EH (cell line): ENCODE results near the gene TLCD3B.
"Not testable (repeated sequence)": the region's sequence is repeated elsewhere in the genome, so short reads cannot be mapped to it uniquely, and the experiment has no call there.

ENCODE experiments used
- DNase-seq: peaks from one replicate; pipeline ENCODE4 v3.0.0-alpha.2; 2015; ENCODE audit warnings: low read depth

The TLCD3B gene

DNA sequence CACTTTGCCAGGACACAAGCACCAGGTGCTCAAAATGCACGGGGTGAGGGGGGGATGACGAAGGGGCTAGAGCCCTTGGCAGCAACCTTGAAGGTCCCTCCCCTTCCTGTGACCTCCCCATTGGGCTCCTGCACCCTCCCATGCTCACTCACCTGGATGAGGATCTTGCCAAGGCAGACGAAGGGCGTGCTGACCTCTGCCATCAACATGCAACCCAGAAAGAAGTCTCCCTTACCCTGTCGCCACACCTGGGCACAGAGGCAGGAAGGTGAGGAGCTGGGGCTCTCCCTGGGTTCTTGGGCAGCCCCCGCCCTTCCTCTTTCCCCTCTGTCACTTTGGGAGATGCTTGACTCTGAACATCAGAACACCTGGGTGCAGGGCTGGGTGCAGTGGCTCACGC lies 5.5 kb downstream of the TLCD3B start:
- DNase-seq = no peak

DNA sequence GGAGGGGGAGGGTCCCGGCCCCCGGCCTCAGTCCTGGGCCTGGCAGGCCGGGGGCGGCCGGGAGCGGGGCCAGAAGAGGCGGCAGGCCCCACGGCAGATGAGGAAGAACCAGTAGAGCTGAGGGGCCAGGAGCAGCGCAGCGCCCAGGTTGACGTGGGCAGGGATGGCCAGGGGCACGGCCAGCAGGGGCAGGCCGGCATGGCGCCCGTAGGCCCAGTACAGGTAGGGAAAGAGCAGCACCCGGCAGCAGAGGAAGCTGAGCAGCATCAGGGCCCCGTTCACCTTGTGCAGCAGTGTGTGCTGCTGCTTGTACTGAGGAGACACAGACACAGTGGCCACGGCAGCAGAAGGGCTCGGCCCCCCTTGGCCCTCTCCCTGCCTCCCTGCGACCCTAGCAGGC lies 5.9 kb downstream of the TLCD3B start:
- DNase-seq = no peak

DNA sequence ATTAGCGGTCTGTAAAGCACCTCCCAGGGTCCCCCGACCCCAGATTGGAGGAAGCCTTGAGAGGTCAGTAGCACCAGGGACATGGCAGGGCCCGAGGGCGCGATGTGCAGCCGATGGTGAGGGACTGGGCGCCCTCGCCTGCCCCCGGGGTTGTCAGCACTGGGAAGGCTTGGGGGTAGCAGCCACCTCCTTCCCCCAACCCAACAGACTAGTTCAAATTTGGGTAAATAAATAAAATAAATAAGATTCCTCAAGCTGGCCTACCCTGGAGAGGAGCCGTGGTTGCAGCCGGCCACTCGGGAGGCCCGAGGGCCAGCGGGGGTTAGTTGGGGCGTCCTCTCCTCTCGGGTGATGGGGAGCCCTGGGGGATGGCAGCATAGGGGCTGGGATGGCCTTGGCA lies 6.6 kb downstream of the TLCD3B start:
- DNase-seq = no peak

DNA sequence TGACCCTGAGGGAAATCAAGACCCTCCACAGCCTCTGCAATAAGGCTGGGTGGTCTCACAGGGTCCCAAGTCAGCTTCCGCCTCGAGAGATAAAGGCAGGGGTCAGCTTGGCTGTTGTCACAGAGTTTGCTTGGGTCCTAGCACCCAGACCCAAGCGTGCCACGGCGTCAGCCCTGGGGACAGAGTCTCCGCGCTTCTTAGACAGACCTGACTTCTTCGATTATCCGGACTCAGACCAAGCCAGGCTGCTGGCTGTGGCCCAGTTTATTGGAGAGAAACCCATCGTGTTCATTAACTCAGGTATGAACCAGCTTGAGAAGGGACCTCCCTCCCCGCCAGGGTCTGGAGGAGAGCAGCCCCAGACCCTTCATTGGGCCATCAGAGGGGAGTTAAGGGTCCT lies 7.5 kb downstream of the TLCD3B start:
- no peak for DNase-seq

DNA sequence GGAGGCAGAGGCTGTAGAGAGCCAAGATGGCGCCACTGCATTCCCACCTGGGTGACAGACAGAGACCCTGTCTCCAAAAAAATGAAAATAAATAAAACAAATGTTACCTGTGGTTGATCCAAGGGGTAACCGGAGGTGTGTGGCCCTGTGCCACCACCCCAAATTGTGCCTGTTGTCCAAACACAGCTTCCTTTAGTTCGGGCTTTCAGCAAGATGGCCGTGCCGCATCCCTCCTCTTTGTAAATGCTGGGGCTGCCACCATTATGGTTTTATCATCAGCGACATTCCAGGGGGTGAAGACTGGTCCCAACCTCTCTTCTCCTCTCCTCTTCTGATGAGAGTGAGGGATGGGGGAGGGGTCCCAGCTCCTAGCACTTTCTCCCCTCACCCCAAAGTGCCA lies 8.2 kb downstream of the TLCD3B start, which contains the start of gene C16orf92:
TSS of gene C16orf92 (plus strand) at position 312 of the 400 bp plus-strand sequence. CDS start 143 bp downstream, outside the sequence.
- no peak for DNase-seq

DNA sequence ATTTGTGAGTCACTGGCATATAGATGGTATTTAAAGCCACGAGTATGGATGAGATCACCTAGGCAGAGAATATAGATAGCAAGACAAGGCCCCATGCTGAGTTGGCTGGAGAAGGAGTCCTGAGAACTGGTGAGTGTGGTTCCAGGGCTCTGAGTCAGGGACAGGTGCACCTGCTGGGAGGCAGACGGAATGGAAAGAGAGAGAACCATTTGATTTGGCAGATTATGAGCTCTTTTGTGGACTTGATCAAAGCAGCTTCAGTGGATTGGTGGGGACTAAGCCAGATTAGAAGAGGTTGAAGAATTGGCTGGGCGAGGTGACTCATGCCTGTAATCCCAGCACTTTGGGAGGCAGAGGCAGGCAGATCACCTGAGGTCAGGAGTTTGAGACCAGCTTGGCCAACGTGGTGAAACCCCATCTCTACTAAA lies 12.3 kb downstream of the TLCD3B start:
- no peak for DNase-seq

- not testable (repeated sequence) for DNase-seq
Observed at GRCh38 chr16:30017937-30018336, 13.1 kb downstream of the TLCD3B start.

- DNase-seq = no peak
Observed at GRCh38 chr16:30017277-30017656, 13.8 kb downstream of the TLCD3B start.

- no peak for DNase-seq
Observed at GRCh38 chr16:30016555-30017276, 14.4 kb downstream of the TLCD3B start.

DNA sequence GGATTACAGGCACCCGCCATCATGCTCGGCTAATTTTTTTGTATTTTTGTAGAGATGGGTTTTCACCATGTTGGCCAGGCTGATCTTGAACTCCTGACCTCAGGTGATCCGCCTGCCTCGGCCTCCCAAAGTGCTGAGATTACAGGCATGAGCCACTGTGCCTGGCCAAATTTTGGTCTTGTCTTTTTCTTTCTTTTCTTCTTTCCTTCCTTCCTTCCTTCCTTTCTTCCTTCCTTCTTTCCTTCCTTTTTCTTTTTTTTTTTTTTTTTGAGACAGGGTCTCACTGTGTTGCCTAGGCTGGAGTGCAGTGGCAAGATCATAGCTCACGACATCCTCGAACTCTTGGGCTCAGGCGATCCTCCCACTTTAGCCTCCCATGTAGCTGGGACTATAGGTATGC lies 15.6 kb downstream of the TLCD3B start:
- DNase-seq = not testable (repeated sequence)

DNA sequence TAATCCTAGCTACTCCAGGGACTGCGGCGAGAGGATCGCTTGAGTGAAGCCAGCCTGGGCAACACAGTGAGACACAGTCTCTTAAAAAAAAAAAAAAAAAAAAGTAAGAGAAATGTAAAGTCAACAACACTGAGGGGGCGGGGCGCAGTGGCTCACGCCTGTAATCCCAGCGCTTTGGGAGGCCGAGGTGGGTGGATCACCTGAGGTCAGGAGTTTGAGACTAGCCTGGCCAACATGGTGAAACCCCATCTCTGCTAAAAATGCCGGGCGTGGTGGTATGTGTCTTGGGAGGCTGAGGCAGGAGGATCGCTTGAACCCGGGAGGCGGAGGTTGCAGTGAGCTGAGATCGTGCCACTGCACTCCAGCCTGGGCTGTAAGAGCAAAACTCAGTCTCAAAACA lies 18.5 kb downstream of the TLCD3B start:
- not testable (repeated sequence) for DNase-seq

DNA sequence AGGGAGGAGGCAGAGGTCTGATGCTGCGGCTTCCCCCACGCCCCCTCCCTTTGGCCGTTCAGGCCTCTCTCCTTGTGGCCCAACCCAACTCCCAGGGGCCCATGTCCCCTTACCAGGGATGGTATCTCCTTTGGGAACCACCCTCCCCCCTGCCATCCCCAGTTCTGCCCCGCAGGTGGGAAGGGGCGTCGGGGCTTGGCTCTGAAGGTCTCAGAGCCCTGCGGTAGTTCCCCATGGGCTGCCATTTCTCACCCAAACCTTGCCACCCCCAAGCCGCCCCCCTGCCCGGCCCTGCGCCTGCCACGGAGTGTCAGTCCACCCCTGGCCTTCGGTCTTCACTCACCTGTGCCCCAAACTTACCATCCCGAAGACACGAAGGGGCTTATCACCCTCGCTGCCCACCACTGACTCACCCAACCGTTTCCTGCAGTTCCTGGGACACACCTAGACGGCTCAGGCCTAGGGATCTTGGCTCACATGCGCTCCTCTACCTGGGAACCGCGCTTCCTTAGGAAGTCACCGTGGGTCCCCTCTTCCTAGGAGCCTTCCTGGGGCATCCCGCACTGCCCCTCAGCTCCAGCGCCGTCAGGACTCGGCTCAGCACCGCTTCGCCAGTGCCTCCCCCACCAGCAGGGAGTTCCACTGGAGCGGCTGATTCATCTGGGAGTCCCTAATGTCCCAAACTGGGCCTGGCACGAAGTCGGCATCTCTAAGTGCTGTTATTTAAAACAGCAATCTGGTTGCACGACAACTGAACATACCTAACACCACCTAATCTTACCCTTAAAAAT lies 19.2 kb downstream of the TLCD3B start:
- no peak for DNase-seq

DNA sequence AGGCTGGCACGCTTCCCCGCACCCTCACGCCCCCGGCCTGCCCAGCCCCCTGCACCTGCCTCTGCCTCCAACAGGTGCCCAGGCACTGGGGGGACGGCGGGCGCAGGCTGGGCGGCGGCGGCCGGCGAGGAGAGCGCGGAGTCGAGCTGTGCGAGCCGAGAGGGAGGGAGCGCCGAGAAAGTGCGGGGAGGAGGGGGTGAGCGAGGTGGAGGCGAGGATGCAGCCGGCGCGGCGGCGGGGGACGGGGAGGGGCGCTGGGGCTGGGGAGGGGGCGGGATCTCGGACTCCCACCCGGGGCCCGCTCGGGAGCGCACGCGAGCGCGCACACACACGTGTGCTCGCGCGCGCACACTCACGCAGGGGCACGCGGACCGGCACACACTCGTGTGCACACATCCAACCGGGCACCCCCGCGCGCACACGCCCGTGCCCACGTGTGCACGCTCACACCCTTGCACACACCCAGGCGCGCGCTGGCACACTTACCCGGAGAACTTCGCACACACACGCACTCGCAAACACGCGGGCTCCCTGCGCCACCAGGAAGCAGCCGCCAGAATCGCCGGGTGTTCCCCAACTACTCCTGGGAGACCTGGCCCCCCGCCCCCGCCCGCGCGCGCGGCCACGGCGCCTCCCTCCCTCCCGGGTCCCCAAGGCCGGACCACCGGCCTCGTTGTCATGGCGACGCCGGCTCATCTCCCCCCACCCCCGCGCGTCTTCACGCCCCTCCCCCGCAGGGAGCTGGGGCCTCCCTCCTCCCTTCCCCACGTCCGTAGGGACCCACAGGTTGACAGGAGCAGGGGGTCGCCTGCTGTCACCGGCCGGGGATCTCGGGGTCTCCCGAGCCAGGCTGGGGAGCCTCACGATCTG lies 20.0 kb downstream of the TLCD3B start, which contains the start of gene DOC2A:
TSS of gene DOC2A (minus strand) at position 184 of the 870 bp plus-strand sequence. CDS start 805 bp downstream, outside the sequence.
- no peak for DNase-seq

DNA sequence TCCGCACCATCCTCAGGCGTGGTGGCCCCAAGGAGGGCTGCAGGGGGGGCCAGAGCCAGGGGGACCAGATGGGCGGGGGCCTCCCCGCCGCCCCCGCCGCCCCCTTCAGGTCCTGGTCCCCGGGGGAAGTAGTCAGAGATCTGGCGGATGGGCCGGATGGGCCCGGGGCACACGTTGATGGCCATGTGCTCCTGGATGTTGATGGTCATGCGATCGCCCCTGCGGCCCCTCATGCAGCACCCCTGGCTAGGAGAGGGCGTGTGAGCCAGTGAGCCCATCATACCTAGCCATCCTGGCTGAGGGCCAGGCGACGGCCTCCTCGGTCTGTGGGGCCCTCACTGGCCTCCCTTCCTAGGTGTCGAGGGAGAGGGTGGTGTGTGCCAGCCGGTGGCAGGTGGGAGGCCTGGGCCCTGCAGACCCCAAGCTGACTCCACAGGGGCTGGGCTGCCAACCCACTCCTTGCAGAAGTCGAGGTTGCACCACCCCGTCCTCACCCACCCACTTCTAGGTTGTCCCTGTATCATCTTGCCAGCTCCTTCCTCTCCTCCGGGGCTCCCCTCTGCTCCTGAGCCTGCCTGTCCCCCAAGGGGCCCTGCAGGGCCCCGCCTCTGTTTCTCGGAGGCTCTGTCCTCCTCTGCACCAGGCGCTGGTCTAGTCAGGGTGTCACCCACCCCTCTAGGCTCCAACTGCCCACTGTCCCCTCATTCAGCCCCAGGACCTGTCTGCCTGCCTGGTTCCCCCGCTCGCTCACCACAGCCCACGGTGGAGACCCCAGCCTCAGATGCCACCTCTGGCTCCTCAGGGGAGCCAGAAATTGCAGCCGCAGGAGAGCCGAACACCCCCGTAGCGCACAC lies 20.9 kb downstream of the TLCD3B start:
- no peak for DNase-seq

GRCh38 chr16:30009085-30009862 lies 21.8 kb downstream of the TLCD3B start:
- no peak for DNase-seq

DNA sequence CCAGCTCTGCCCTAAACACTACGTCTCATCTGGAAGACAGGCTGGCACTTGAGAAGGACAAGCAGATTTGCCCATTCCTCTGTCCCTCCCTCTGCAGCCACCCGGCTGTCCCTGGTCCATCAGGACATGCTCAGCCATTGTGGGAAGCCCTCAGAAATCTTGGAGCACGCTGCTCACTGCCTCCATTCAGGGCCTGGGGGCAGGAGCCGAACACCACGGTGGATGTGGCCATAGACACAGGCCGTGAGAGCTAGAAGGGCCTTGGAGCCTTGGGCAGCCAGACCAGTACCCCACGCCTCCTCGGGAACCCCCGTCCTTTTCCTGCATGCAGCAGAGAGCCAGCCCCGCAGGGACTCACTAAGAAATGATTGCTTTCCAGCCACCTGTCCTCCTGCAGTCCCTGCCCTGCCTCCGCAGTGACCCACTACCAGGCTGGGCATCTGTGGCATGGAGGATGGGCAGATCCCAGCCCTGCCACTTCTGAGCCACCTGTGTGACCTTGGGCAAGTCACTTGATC lies 23.6 kb downstream of the TLCD3B start:
- no peak for DNase-seq

DNA sequence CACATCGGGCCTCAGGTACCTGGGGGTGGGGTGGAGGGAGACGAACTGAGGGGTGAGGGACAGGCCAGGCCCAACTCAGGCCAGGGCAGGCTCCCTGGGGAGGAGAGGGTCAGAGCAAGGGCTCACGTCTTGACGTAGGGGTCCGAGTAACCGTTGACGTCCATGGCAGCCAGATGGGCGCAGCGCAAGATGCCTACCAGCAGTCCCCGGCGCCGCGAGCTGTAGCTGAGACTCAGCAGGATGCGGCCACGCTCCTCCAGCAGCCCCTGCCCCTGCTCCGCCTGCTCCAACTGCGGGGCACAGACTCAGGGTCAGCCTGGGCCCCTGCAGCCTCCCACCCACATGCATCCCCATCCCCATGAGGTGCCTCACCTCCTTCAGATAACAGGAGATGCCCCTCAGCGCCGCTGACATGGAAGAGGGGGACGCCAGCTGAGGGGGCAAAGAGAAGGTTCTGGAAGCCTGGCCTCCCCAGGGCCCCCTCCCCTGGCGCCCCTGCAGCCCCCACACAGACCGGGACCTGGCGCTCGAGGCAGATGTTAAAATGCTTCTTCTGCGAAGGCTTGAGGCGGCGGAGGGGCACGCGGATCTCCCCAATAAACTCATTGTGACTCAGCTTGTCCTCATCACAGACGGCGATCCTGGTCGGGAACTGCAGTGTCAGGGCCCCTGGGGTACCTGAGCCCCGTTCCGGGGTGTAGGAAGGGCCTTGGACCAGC lies 24.3 kb downstream of the TLCD3B start:
- no peak for DNase-seq

DNA sequence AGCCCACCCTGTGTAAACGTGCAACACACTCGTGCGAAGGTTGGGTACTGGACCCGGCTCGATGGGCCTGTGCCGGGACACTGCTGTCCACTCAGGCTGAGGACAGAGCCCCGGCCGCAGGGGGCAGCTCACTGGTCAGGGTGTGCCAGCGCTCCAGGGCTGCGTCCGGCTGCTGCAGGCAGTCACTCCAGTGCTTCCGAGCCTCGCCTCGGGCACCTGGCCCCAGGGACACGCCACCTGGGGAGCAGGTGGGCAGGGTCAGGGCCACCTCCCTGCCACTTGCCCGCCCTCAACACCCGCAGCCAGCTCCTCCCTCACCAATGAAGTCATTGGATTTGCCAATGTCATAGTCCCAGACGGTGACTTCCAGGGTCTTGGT lies 25.0 kb downstream of the TLCD3B start:
- DNase-seq = no peak

DNA sequence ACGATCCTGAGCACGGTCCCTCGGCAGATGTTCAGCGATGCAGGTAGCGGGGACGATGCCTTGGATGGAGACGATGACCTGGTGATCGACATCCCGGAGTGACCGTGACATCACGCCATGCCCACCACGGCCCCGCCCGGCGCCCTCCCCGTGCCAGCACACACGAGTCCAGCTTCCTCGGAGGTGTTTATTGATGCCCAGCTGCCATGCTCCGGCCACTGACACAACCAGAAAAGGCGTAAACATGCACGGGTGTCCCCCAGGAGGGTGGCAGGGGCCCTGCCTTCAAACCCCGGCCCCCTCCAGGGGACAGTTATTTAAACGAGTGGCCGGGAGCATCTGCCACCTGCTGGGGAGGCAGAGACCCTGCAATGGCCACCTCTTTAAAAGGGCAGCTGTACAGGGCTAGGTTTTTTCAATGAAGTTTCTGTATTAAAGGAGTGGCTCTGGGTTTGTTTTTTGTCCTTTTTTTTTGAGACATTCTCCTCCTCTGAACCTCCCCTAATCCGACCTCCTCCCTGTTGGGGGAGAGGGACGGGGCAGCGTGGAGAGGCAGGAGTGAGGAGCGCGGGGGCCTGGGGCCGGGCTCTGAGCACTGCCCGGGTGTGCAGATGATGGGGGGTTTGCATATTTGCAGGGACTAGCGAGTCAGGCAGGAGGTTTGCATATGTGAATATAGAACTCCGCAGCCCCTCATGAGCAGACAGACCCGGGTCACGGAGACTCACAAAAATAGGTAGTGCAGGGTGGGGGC lies 25.6 kb downstream of the TLCD3B start:
- DNase-seq = peak; percentile 57
